ENCODE data around the gene PLXNA2.

Gene PLXNA2

DNA sequence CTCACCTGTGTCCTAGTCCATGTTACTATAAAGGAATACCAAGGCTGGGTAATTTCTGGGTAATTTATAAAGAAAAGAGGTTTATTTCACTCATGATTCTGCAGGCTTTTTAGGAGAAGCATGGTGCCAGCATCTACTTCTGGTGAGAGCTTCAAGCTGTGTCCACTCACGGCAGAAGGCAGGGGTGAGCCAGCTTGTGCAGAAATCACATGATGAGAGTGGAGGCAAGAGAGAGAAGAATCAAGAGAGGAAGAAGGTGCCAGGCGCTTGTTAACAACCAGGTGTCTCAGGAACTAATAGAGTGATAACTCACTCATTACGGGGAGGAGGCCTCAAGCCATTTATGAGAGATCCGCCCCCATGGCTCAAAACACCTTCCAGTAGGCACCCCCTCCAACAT, 265.7 kb downstream of the PLXNA2 start:
- no peak for DNase-seq (ENCODE audit: low read depth in 1 of 2, low spot score in 1 of 2)

DNA sequence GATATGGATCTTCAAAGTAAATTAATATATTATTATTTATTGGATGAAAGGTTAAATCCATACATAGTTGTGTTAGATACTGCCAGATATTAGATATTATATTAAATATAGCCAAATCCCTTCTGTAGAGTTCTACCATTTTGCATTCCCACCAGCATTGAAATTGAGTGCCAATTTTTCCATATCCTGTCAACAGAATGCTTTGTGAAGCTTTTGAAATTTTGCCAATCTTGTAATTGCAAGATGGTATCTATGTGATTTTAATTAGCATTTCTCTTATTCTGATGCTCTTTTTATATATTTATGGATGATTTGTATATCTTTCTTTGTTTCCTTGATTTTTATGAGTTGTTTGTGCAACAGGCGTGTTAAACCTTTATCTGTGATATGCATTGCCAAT, 266.3 kb downstream of the PLXNA2 start:
- no peak for DNase-seq (ENCODE audit: low read depth in 1 of 2, low spot score in 1 of 2)

- no peak for DNase-seq (ENCODE audit: low read depth in 1 of 2, low spot score in 1 of 2)
Observed at GRCh38 chr1:207973898-207974568, 270.2 kb downstream of the PLXNA2 start.

DNA sequence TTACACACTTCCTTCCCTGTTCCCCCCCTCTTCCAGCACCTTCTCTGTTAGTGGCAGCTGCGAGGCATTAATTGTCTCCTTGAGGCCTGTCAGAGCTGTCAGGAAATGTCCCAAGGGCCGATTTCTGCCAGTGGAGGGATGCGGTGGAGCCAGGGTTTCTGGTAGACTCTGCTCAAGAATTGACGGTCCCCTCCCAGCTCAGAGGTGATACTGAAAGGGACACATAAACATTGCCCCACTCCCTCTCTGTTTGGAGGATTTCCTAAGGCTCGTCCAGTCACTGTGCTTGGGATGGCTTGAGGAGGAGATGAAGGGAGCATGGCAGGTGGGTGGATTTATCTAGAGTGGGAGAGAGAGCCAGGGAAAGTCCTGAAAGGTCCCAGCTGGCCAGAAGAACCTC, 271.8 kb downstream of the PLXNA2 start:
- DNase-seq (ENCODE audit: low read depth in 1 of 2, low spot score in 1 of 2) = no peak

All from stimulated activated CD4-positive, alpha-beta T cell treated with anti-CD3 and anti-CD28 coated beads, Interleukin-15, amount 100 ng/mL, for 1 hour (primary cell).